ENCODE measurements around the gene C11orf97.
"Not testable (repeated sequence)": the region's sequence is repeated elsewhere in the genome, so short reads cannot be mapped to it uniquely, and the experiment has no call there.

The C11orf97 gene

DNA sequence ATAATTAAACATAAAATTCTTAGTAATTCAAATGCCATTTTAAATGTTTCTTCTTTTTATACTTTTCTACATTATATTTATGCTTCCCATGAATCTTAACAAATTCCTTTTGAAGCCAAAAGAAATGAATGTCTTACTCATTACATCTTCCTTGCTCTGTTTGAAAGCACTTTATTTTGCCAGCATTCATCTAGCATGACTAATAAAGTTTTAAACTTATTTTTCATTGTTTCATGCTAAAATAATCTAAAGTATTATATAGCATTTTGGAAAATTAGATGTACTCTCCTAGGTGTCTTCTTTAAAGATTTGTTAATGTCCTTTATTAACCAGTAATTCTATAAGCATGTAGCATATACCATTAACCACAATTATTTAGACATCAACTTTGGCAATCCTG, 45.2 kb downstream of the C11orf97 start:
- no peak for FAIRE-seq
- DNase-seq (ENCODE audit: low spot score), result no peak

DNA sequence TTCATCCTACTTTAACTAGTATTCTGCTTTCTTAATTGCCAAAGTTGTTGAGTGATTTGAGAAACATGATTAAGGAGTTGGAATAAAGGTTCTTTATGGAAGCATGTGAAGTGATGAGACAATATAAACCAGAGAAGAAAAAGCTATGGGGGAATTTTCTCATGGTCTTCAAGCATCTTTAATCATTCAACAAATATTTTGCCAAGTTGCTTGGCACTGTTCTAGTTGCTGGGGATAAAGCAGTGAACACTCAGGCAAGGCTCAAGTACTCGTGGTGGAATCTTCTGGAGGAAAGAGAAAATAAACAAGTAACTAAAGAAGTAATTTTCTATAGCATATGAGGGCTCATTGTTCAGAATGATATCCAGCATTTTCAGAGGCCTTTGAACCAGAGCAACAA, 45.7 kb downstream of the C11orf97 start:
- DNase-seq (ENCODE audit: low spot score), result no peak
- no peak for FAIRE-seq

DNA sequence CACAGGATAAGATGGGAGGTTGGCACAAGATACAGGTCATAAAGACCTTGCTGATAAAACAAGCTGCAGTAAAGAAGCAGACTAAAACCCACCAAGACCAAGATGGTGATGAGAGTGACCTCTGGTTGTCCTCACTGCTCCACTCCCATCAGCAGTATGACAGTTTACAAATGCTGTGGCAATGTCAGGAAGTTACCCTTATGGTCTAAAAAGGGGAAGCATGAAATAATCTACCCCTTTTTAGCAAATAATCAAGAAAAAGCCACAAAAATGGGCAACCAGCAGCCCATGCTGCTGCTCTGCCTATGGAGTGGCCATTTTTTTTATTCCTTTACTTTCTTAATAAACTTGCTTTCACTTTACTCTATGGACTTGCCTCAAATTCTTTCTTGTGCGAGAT, 46.2 kb downstream of the C11orf97 start:
- FAIRE-seq (no peak), DNase-seq (ENCODE audit: low spot score) (no peak)

DNA sequence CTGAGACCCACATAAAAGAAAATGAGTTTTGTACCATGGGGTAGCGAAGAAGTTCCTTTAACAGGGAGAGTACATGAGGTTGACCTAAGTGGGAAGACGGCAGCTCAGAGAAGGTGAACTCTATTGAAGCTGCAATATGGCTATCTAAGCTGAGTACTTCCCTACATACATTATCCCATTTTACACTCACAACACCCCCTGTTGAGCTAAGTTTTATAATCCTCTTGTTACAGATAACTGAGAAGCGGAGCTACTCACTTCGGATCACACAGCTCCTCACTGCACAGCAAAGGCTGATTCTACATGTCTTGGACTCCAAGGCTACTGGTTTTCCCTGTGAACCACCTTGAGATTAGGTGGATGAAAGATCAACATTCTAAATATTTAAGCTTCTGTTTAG, 46.7 kb downstream of the C11orf97 start:
- FAIRE-seq, result no peak

DNA sequence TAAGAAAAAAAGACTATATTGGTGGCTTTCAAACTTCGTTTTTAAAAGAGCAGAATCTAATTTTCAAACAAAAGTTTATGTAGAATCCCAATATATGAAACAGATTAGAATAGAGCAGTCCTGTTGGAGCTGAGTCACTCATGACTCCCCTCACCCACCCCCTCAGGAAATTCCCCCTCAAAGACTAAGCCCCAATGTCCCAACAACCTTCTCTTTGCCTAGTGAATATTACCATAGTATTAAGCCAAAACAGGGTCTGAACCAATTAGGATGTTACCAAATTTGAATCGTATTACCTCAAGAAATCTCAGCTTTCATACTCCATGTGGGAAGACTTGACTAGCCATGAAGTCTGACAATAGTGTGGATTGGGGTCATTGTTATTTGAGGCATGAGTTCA, 47.1 kb downstream of the C11orf97 start:
- FAIRE-seq (no peak), DNase-seq (ENCODE audit: low spot score) (no peak)

More for the DNA sequence above, 46.7 kb downstream of the C11orf97 start:
- DNase-seq (ENCODE audit: low spot score), result no peak

DNA sequence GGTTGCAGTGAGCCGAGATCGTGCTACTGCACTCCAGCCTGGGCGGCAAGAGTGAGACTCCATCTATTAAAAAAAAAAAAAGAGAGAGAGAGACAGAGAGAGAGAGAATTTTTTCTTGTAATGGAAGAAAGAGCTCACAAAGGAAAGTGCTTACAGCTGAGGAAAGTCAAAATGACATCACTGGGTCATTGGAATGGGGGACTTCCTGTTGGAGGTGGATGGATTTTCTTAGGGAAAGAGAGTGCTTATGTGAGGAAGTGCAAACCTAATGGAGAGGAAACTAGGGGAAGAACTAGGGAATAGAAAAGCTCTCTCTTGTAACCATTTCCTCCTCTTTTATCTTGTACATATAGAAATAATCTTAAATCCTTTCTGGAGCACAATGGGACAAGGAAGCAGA, 48.6 kb downstream of the C11orf97 start:
- FAIRE-seq (no peak), DNase-seq (ENCODE audit: low spot score) (no peak)

DNA sequence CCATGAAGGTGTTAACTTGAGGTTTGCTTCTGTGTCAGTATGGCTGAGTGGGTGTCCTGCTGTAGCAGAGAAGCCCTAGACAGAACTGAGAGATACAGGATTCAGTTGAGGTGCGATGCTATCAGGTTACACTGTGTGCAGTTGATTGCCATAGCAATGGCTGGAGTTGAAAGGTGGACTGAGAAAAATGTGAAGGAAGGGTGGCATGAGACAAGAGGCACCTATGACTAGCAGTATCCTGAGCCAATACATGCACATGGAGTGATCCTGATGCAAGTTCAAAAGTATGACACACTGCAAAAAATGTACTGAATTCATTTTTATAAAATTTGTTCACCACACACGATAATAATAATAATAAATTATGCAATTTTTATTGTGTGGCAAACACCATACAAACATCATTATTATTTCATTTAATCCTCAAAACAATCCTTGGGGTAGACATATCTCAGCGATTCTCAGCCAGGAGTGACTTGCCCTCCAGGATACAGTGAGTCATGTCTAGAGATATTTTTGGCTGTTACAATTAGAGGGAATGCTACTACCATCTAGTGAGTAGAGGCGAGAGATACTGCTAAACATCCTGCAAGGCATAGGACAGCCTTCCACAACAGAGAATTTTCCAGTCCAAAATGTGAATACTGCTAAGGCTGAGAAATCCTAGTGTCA, 51.1 kb downstream of the C11orf97 start:
- FAIRE-seq (no peak), DNase-seq (ENCODE audit: low spot score) (peak; percentile 67)

DNA sequence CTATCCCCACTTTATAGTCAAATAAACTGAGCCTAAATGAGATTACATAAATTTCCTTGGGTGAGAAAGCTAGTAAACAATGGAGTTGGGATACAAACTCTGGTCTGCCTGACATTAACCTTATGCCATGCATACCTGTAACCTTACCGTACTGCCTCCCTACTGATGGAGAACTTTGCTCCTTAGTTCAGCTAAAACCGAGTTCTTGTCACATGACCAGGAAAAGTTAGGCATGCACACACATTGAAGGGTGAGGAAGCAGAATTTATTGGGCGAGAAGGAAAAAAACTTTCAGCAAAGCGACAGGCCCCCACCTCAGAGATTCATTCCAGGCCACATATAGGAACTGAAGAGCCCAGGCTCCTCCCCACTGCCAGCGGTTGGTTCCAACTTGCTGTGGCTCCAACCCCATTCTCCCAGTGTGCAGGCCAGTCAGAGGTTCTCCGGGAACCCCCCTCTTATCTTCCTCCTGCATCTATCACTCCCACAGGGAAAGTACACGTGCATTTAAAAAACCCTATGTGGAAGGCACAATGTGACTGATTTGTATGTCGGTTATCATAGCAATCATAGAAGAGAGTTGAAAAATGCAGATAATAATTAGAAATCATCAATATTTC, 51.7 kb downstream of the C11orf97 start:
- no peak for FAIRE-seq
- DNase-seq (ENCODE audit: low spot score), result no peak

DNA sequence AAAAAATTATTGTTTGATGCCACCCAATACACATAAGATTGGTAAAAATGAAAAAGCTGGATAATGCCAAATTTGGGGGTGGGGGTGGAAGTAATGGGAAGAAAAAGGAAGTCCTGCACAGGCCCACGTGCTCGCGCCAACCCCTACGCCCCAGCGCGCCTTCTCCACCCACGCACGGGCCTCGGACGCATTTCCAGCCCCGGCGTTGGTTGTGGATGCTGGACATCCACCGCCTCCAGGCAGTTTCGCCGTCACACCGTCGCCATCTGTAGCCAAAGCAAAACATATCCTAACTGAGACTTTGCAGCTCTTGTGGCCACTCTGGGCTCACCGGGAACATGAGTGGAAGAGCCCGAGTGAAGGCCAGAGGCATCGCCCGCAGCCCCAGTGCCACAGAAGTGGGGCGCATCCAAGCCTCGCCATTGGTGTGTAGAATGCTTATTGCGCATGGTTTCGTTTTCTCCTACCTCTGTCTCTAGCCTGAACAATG, 55.0 kb downstream of the C11orf97 start, which contains the start of gene PIWIL4:
Gene PIWIL4 (plus strand): TSS at position 188 of the 490 bp plus-strand sequence. CDS start 151 bp downstream, at position 339.
- DNase-seq (ENCODE audit: low spot score), result no peak
- no peak for FAIRE-seq

DNA sequence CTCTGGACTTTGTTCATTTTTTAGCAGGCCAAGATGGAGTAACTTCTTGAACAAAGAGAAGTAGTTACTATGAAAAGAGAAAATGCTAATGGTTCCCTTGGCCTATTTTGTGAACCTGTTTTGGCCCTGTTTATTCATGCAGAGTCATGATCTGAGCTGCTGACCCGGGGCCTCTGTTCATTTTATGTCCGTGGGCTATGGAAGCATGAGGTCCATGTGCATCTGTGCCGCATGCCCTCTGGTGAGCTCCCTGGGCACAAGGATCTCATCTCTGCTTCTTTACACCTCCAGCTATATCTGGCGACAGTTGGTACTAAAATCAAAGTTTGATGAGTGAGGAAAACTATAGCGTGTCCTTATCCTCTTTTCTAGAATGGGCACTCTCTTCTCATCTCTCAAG, 55.9 kb downstream of the C11orf97 start:
- DNase-seq (ENCODE audit: low spot score) (no peak), FAIRE-seq (no peak)

DNA sequence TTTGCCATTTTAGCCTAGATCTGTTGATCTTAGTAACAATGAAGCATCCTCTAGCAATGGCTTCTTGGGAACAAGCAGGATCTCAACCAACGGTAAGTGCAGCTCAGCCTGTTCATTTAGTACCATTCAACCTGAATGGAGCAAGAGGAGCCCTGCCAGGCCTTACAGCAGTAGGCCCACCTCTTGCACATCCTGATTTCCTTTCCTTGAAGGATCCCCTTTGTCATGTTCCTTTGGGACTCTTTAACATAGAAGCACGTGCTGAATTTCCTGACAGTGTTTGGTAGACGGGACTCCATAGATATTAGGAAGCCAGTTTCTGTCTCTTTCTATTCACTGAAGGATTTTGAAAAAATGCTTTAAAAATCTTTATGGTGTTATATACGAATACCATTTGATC, 56.5 kb downstream of the C11orf97 start:
- FAIRE-seq (no peak), DNase-seq (ENCODE audit: low spot score) (no peak)

DNA sequence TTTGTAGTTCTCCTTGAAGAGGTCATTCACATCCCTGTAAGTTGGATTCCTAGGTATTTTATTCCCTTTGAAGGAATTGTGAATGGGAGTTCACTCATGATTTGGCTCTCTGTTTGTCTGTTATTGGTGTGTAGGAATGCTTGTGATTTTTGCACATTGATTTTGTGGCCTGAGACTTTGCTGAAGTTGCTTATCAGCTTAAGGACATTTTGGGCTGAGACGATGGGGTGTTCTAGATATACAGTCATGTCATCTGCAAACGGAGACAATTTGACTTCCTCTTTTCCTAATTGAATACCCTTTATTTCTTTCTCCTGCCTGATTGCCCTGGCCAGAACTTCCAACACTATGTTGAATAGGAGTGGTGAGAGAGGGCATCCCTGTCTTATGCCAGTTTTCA, 60.7 kb downstream of the C11orf97 start:
- not testable (repeated sequence) for FAIRE-seq; DNase-seq (ENCODE audit: low spot score)

DNA sequence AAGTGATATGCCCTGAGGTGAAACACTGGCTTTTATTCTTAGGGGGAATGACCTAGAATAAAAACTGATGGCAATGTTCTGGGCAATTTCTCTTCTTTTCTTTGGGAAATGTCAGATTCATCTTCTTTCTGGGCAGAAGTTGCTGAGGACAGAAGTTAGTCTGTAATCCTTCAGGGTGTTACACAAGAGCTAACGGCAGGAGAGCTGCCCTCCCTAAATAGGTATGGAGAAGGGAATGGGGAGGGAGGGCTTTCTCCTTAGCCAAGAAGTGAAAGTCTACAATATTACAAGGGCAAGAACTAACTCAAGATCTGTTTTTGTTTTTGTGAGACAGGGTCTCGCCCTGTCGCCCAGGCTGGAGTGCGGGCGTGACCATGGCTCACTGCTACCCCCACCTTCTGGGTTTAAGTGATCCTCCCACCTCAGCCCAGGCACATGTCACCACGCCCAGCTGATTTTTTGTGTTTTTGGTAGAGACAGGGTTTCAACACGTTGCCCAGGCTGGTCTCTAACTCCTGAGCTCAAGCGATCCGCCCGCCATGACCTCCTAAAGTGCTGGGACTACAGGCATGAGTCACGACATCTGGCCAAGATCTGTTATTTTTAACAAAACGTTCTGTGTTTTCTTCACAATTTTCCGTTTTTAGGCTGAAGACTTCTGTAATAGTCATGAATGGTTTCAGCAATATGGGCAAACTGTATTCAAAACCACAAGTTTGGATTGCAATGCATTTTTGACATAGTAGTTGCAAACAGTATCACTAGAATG, 62.1 kb downstream of the C11orf97 start:
- no peak for DNase-seq (ENCODE audit: low spot score)
- no peak for FAIRE-seq

DNA sequence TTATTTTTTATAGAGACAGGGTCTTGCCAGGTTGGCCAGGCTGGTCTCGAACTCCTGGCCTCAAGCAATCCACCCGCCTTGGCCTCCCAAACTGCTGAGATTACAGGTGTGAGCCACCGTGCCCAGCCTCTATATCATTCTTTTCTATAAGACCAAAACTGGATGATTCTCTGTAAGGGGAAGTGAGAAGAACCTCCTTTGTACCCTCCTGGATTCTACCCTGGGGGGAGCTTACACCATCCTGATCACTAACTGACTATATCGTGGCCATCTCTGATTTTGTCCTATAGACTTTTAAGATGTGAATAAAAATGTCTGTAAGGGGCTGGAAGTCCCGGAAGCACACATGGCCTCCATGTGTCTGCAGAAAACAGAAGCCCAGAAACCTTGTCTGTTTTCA, 64.0 kb downstream of the C11orf97 start:
- FAIRE-seq (no peak), DNase-seq (ENCODE audit: low spot score) (no peak)

DNA sequence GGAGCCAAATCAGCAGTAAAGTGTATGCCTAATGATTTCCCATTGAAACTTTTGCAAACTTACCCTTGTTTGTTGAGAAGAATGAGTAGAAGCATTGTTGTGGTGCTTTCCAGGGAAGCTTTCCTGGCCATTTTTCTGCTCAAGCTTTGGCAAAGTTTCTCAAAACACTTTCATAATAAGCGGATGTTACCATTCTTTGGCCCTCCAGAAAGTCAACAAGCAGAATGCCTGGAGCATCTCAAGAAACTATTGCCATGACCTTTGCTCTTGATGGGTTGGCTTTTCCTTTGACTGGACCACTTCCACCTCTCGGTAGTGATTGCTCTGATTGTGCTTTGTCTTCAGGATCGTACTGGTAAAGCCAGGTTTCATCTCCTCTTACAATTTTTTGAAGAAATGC, 65.6 kb downstream of the C11orf97 start:
- DNase-seq (ENCODE audit: low spot score), result no peak
- FAIRE-seq, result no peak

All from urothelium cell line (cell line).